Erythroblast (primary cell): ENCODE data around the gene PJVK.

Experiments used
- GATA1 ChIP-seq: IDR thresholded peaks from 2 replicates; pipeline ENCODE4 v1.6.1; 2011; ENCODE audit warnings: low read depth, mild to moderate bottlenecking, control low read depth, low read length, moderate library complexity
- POLR2A ChIP-seq: IDR thresholded peaks from 2 replicates; pipeline ENCODE4 v1.6.1; 2011; ENCODE audit warnings: mild to moderate bottlenecking, low read length

- TF ChIP-seq POLR2A (no peak), GATA1 (no peak)
Observed at GRCh38 chr2:178474560-178474959, 23.4 kb downstream of the PJVK start.
